GM21825 (cell line): Measurements from ENCODE around the gene RBM10.

Experiments used
- ATAC-seq: cut with Tn5 transposase; IDR thresholded peaks from one replicate; pipeline ENCODE4 v1.9.1; 2021; ENCODE audit warnings: mild to moderate bottlenecking, moderate library complexity; ENCODE audit not compliant: unreplicated experiment

Gene RBM10

GRCh38 chrX:47146936-47147859, 2.2 kb downstream of the RBM10 start:
- ATAC-seq: no peak

- no peak for ATAC-seq
These were observed 3.9 kb downstream of the RBM10 start for GRCh38 chrX:47148946-47149345.

GRCh38 chrX:47151435-47151834, 6.4 kb downstream of the RBM10 start:
- ATAC-seq: no peak

- ATAC-seq: no peak
These were observed 11.8 kb downstream of the RBM10 start for GRCh38 chrX:47156611-47157520.

- ATAC-seq: no peak
These were observed 13.1 kb downstream of the RBM10 start for GRCh38 chrX:47158131-47158530.

- no peak for ATAC-seq
These were observed 13.8 kb downstream of the RBM10 start for GRCh38 chrX:47158781-47159180.

- ATAC-seq: no peak
These were observed 15.8 kb downstream of the RBM10 start for GRCh38 chrX:47160781-47161180.

- no peak for ATAC-seq
These were observed 18.0 kb downstream of the RBM10 start for GRCh38 chrX:47162927-47163583.

- no peak for ATAC-seq
These were observed 19.4 kb downstream of the RBM10 start for GRCh38 chrX:47164420-47164819.

- ATAC-seq: no peak
These were observed 21.1 kb downstream of the RBM10 start for GRCh38 chrX:47166126-47166525.

- no peak for ATAC-seq
These were observed 23.6 kb downstream of the RBM10 start for GRCh38 chrX:47168495-47169073.

- no peak for ATAC-seq
These were observed 24.3 kb downstream of the RBM10 start for GRCh38 chrX:47169273-47169672.

- ATAC-seq: no peak
These were observed 24.9 kb downstream of the RBM10 start for GRCh38 chrX:47169726-47170515.

GRCh38 chrX:47170861-47171692, 26.1 kb downstream of the RBM10 start:
- ATAC-seq: no peak

- no peak for ATAC-seq
These were observed 27.0 kb downstream of the RBM10 start for GRCh38 chrX:47171996-47172395.

GRCh38 chrX:47172549-47172948, 27.5 kb downstream of the RBM10 start:
- ATAC-seq: no peak

GRCh38 chrX:47172971-47173792, 28.2 kb downstream of the RBM10 start:
- no peak for ATAC-seq

GRCh38 chrX:47174376-47174775, 29.4 kb downstream of the RBM10 start:
- ATAC-seq: no peak
